MV-4-11 (cell line): ENCODE data around the gene NUP37.

Experiments
- DNase-seq: peaks from one replicate; lab custom pipeline; 2025; lab: John Stamatoyannopoulos, UW

NUP37 gene

DNA sequence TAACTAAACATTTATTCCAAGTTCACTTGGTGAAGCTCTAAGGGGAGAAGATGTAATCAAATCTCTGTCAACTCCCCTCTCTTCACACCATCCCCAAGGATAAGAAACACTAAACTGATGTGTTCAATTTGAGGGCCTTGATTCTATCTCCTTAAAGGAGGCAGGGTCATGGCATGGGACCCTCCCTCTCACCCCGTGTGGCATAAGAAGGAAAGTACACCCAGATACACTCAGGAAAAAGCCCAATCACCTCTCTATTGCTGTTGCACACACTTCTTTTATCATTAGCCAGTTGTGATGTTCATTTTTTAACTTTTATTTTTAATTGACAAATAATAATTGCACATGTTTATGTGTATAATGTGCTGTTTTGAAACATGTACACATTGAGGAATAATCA lies 93.2 kb downstream of the NUP37 start:
- DNase-seq, result no peak

DNA sequence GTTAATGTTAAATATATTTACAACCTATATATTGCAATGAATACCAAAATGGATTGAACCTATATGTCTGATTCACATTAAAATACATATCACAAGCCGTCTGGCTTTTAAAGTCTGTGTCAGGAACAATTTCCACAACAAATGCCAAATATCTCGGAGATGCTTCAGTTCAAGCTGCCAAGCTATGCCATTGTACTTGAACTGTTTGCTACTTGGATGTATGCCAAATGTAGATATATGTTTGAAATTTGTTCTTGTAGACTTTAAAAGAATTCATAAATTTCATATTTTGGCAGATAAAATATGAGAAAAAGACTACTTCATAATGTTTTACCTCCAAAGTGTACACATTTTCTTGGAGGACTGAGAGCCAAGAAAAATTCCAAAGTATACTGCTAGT lies 95.1 kb downstream of the NUP37 start:
- no peak for DNase-seq

DNA sequence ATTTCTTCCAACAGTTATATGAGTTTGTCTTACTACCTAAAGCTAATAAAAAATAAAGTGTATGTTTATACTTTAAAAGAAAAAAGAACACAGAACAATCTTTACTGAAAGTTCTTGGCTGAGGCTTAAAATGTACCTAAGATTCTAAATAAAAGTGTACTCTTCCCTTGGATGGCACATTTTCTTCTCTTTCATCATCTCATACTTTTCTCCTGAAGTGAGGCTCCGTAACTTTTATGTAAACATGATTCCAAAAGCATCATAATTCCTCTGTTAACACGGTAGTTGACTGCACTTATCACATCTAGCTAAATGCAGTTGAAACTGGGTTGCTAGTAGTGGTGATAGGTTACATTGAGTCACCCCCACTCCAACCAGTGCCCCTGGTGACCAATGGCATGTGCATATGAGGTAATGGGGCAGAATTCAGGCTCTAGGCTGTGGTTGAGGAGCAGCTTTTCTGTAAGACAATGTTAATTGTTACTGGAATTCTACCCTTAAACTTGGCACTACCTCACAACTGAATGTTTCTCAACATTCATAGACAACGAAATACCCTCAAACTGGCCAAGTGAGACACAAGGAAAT lies 96.5 kb downstream of the NUP37 start:
- no peak for DNase-seq
